ENCODE measurements around the gene RPTOR.
"Not testable (repeated sequence)": the region's sequence is repeated elsewhere in the genome, so short reads cannot be mapped to it uniquely, and the experiment has no call there.

The RPTOR gene

DNA sequence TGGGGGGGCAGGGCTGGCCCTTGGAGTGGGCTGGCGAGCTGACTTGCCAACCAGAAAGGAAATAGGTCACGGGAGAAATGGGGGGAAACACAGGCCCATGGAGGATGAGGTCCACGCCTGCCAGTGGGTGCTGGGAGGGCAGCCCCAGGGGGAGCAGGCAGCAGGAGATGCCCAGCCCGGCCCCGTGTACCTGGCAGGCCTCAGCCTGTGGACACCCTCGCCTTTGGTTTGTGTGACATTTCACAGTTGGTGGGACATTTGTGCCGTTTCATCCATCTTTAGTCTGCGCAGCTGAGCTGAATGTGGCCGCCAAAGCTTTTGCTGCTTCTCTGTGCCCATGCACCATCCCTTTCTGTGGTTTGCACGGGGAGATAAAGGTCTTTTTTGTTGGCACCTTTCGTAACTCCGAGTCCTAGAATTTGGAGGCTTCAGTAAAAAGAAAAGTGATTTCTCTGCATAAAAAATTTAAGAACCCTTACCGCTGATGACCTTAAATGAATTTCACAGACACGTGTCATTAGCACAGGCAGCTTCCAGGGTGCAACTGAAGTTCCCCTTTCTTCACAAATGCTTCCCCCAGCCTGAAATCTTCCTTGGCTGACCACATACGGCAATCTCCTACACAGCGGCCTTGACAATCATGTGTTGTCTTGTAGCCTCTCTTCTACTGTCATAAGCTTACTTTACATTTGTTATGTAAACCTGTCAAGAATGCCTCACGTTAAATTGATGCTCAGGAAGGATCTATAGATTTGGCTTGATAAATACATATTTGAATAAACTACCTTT lies 193.6 kb downstream of the RPTOR start:
- TF ChIP-seq POLR2A (IDR thresholded peaks at IDR 0.05; ENCODE audit: low read depth, low read length): no peak
- DNase-seq (ENCODE audit: insufficient read length, low spot score): no peak
- no peak for FAIRE-seq

DNA sequence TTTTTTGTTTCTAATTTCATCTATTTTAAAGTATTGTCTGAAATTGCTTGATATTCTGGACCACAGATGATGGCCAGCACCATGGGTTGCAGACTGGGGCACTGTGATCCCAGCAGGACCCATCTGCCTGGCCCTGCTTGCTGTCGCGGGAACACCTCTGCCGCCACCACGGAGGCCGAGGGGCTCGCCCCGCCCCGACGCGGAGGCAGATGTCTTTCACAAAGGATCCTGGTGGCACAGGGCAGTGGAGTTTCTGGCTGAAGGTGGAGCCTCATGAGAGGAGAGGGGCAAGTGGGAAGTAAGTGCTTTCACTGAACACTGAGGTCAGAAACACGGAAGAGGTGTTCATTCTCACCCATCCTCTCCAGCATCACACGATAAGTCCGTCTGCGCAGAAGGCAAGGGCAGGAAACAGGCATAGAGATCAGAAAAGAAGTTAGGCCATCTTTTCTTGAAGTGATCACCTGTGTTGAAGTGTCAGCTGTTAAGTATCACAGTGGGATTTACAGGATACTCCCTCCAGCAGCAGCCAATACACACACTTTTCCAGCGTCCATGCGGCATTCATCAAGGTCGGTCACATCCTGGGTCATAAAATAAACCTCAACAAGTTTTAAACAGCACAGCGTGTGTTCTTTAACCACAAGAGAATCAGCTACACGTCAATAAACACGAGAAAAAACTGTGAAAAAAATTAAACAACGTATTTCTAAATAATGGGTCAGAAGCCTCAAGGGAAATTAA lies 194.5 kb downstream of the RPTOR start:
- FAIRE-seq (no peak), DNase-seq (ENCODE audit: insufficient read length, low spot score) (no peak)
- TF ChIP-seq POLR2A (IDR thresholded peaks at IDR 0.05; ENCODE audit: low read depth, low read length): no peak

DNA sequence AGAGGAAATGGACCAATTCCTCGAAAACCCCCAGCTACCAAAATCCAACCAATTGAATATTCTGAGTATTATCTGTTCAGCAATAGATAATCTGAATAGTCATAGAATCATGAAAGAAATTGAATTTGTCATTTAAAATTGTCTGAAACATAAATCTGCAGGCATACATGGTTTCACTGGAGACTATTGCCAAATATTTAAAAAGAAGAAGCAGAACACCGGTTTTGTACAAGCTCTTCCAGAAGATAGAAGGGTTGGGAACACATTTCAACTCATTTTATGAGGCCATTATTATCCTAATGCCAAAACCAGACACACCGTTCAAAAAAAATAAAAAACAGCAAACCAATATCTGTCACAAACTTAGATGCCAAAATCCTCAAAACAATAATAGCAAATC lies 195.5 kb downstream of the RPTOR start:
- no peak for DNase-seq (ENCODE audit: insufficient read length, low spot score)
- FAIRE-seq: no peak
- TF ChIP-seq POLR2A (IDR thresholded peaks at IDR 0.05; ENCODE audit: low read depth, low read length): no peak

DNA sequence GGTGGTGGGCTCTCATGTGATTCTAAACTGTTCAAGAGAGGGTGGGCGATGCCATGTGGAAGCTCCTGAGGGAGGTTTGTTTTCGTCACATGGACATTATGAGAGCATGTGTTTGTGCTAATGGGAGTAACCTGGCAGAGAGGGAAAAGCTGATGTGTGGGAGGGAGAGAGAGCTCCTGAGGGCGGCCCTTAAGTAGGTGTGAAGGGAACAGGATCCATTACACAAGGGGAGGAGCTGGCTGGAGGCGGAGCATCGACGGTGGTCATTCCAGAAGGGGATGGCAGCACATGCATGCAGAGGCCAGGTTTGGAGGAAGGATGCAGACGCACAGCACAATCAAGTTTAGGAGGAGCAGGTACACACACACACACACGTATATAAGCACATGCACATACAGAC lies 197.5 kb downstream of the RPTOR start:
- no peak for FAIRE-seq
- TF ChIP-seq POLR2A (IDR thresholded peaks at IDR 0.05; ENCODE audit: low read depth, low read length): no peak
- DNase-seq (ENCODE audit: insufficient read length, low spot score): no peak

DNA sequence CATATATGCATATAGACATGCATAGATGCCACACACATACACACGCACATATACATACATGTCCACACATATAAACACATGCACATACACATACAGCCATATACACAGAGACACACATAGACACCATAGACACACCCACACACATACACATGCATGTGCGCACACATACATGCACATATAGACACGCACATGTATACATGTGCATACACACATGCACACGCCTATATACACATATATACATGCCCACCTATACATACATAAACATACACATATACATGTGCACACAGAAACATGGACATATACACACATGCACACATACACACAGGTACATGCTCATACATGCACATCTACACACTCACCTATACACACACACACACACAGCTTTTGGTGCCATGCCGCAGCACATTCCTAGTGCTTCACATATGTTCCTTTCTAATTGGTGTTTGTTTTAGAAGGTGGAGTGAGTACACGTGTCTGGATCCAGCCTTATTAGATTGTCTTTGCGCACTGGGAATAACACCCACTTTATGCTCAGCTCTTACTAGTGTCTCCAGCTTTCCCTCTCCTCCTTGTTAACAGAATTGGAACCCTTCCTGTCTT lies 198.0 kb downstream of the RPTOR start:
- FAIRE-seq (no peak), DNase-seq (ENCODE audit: insufficient read length, low spot score) (no peak)
- no peak for TF ChIP-seq POLR2A (IDR thresholded peaks at IDR 0.05; ENCODE audit: low read depth, low read length)

DNA sequence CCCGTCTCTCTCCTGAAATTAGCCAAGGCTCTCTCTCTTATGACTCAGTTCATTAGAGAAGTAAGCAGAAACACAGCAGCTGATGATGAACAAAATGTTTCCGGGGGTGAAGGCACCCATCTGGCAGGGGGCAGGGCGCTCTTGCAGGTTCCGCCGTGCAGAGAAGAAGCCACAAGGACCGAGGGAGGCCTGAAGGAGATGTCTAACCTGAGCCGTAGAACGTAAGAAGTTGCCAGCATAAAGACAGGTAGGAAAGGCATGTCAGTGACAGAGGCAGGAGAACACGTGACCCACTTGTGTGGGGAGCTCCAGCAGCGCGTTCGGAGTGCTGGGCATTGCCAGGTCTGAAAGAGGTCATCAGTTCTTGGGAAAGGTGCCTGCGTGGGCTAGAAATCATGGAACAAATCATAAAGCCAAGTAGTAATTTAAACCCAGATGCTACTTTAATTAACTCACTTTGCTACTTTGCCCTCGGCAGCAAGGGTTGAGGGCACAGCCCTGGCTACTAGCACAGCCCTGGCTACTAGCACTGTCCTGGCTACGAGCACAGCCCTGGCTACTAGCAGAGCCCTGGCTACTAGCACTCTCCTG lies 198.6 kb downstream of the RPTOR start:
- FAIRE-seq (no peak), DNase-seq (ENCODE audit: insufficient read length, low spot score) (no peak)
- no peak for TF ChIP-seq POLR2A (IDR thresholded peaks at IDR 0.05; ENCODE audit: low read depth, low read length)

DNA sequence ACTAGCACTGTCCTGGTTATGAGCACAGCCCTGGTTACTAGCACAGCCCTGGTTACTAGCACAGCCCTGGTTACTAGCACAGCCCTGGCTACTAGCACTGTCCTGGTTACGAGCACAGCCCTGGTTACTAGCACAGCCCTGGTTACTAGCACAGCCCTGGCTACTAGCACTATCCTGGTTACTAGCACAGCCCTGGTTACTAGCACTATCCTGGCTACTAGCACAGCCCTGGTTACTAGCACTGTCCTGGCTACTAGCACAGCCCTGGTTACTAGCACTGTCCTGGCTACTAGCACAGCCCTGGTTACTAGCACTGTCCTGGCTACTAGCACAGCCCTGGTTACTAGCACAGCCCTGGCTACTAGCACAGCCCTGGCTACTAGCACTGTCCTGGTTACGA lies 199.3 kb downstream of the RPTOR start:
- FAIRE-seq; DNase-seq (ENCODE audit: insufficient read length, low spot score): not testable (repeated sequence)

DNA sequence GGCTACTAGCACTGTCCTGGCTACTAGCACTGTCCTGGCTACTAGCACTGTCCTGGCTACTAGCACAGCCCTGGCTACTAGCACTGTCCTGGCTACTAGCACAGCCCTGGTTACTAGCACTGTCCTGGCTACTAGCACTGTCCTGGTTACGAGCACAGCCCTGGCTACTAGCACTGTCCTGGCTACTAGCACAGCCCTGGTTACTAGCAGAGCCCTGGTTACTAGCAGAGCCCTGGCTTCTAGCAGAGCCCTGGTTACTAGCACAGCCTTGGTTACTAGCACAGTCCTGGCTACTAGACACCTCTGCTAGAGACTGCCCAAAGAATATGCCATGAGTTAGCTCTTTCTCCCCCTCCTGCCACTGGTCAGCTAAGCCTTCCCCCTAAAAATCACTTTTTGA lies 200.1 kb downstream of the RPTOR start:
- not testable (repeated sequence) for DNase-seq (ENCODE audit: insufficient read length, low spot score); FAIRE-seq

DNA sequence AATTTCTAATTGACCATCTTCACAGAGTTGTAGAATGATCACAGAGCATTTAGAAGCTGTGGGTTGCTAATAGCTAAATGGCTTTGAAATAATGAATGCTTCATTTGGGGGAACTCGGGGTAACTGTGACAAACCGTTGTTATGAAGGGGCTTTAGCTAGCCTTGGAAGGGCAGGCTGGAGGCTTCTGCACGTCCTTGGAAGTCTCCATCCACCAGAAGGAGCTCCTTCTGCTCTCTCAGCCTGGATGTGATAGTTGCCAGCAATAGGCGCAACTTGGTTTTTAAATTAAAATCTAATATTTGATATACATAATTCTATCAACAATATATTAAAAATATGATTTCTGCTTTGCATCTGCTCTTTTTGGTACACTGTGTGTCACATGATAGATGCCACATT lies 200.5 kb downstream of the RPTOR start:
- no peak for TF ChIP-seq POLR2A (IDR thresholded peaks at IDR 0.05; ENCODE audit: low read depth, low read length)
- no peak for FAIRE-seq
- DNase-seq (ENCODE audit: insufficient read length, low spot score): no peak

DNA sequence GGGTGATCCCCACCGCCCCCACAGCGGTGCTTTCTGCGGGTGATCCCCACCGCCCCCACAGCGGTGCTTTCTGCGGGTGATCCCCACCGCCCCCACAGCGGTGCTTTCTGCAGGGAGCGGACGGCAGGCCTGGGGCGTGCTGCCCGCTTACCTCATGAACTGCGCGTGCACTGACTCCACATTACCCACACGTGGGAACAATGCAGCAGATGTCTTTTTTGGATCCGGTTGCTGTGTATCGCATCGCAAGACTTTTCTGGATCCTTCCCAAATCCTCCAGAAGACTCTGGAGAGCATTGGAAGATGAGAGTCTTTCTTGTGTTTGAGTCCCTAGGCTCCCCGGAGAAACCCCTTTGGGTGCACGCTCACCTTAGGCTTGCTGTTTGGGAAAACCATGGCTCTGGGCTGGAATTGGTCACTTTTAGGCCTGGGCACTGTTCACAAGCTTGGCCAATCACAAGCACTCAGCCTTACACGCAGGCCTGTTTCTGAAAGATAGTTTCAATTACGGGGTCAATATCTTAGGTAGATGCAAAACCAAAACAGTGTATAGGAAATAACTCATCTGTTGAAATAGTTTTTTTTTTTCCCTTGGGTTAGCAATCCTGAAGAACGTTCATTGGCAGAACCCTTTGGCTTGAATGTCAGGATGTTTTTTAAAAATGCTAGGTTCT lies 201.8 kb downstream of the RPTOR start:
- no peak for TF ChIP-seq POLR2A (IDR thresholded peaks at IDR 0.05; ENCODE audit: low read depth, low read length)
- FAIRE-seq (no peak), DNase-seq (ENCODE audit: insufficient read length, low spot score) (no peak)

DNA sequence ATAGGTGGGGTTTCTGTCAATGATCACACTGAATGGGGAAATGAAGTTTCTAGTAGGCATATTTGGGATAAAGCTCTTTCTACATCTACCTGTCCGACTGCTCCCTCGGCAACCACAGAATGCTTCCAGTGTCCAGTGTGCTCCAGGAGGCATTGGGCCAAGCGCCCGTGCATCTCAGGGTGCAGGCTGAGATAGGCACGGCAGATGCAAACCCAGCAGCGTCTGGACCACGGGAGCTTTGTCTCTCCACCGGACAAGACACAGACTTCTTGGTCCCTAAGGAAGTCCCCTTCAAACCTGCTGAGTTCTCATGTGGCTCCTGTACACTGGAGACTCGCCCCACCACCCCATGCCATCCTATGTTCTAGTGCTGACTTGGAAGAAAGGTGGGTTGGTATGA lies 202.8 kb downstream of the RPTOR start:
- no peak for TF ChIP-seq POLR2A (IDR thresholded peaks at IDR 0.05; ENCODE audit: low read depth, low read length)
- FAIRE-seq (no peak), DNase-seq (ENCODE audit: insufficient read length, low spot score) (no peak)

DNA sequence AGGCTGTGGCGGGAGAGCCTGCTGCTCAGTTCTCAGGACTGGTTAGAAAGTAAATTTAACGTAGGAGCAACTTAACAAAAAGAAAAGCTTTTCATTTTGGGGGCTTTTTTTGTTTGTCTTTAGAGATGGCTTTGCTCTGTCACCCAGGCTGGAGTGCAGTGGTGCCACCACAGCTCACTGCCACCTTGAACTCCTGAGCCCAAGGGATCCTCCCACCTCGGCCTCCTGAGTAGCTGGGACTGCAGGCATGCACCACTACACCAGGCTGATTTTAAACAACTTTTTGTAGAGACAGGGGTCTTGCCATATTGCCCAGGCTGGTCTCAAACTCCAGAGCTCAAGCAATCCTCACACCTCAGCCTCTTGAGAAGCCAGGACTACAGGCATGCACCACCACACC lies 205.0 kb downstream of the RPTOR start:
- DNase-seq (ENCODE audit: insufficient read length, low spot score): no peak
- no peak for FAIRE-seq
- TF ChIP-seq POLR2A (IDR thresholded peaks at IDR 0.05; ENCODE audit: low read depth, low read length): no peak

DNA sequence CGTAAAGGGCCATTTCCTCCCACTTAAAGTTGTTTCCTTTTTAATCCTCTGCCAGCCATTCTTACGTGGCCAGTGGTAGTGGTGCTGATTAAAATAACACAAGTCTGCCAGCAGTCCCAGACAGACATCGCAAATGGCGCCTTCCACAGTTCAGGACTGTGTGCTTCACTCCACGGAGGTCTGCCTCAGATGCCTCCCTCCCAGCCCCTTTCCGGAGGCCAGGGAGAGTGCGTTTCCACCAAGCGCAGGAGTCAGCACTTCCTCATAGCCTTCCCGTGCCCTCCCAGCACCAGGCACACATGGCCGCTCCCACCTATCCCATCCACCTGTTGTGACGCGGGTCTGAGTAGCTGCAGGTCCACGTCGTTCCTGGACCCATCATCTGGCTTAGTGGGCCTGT lies 205.6 kb downstream of the RPTOR start:
- FAIRE-seq: no peak
- TF ChIP-seq POLR2A (IDR thresholded peaks at IDR 0.05; ENCODE audit: low read depth, low read length): no peak
- no peak for DNase-seq (ENCODE audit: insufficient read length, low spot score)
